Coronary artery (tissue), 2 donors: ENCODE measurements around the gene KRTCAP2.

Experiments
- DNase-seq: peaks from one replicate; pipeline ENCODE4 v3.0.0-alpha.2; 2017; ENCODE audit warnings: low spot score
- H3K27ac ChIP-seq, 2 donors: fragments of 200-600 bp; sonication (generic); one replicate each; pipeline ENCODE4 v1.5.1; 2016 to 2019
- H3K4me3 ChIP-seq: fragments of 200-600 bp; sonication (generic); 2 replicates; pipeline ENCODE4 v1.5.1; 2016; ENCODE audit warnings: mild to moderate bottlenecking, moderate library complexity
- CTCF ChIP-seq: fragments of 200-600 bp; sonication (generic); IDR thresholded peaks from one replicate; pipeline ENCODE4 v1.5.1; 2019; ENCODE audit warnings: antibody characterized with exemption

KRTCAP2 gene

DNA sequence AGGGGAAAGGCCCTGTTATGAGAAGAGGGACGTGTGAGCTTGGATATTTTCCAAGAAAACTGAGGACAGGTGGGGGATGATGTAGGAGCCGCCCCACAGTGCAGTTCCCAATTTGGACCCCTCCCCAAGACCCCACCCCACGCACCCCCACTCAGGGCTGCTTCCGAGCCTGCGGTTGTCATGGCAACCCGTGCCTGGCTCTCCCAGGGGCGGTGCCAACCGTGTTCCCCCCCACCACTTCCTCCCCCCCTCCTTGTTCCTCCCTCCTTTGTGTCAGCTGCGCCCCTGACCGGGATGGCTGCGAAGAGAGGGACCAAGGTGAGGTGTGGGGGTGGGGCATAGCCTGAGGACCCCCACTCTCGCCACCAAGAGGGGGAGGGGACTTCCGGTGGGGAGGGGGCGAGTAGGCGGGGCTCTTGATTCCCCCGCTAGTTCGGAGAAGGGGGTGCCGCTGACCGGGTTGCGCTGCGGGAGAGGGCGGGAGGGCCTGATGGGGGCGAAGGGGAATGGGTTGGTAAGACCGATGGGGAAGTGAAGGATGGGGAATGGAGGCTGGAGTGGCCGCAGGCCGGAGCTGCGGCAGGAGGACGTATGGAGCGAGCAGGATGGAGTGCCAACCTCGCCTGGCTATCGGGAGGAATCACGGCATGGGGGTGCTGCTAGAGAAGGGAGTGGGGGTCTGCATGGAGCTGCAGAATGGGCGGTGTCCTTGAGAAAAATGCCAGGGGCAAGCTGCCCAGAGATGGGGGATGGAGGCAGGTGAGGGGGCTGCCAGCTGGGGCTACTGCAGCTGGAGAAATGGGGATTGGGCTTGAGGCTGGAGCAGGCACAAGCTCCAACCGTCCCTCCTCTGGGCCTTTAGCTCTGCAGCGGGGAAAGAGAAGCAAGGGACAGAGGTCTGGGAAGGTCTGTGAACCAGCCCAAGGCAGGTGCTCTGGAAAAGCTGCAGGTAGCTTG lies 1.5 kb upstream of the KRTCAP2 start:
- Histone ChIP-seq H3K4me3 (peak overlapping the region; percentile 86), H3K27ac (peak overlapping the region; percentile 15 to 95)
- peak; percentile 74 for DNase-seq
- no peak for TF ChIP-seq CTCF

- TF ChIP-seq CTCF: peak; percentile 5
- DNase-seq: peak; percentile 75
- H3K27ac ChIP-seq: peak within 1 kb of the TSS; percentile 95 to 96
Measured at GRCh38 chr1:155173478-155174323, 597 bp upstream of the KRTCAP2 start, which contains the start of gene TRIM46. Gene TRIM46, plus strand, starts transcription at chr1:155173849. Its CDS starts 118 bp downstream, at chr1:155173967.

DNA sequence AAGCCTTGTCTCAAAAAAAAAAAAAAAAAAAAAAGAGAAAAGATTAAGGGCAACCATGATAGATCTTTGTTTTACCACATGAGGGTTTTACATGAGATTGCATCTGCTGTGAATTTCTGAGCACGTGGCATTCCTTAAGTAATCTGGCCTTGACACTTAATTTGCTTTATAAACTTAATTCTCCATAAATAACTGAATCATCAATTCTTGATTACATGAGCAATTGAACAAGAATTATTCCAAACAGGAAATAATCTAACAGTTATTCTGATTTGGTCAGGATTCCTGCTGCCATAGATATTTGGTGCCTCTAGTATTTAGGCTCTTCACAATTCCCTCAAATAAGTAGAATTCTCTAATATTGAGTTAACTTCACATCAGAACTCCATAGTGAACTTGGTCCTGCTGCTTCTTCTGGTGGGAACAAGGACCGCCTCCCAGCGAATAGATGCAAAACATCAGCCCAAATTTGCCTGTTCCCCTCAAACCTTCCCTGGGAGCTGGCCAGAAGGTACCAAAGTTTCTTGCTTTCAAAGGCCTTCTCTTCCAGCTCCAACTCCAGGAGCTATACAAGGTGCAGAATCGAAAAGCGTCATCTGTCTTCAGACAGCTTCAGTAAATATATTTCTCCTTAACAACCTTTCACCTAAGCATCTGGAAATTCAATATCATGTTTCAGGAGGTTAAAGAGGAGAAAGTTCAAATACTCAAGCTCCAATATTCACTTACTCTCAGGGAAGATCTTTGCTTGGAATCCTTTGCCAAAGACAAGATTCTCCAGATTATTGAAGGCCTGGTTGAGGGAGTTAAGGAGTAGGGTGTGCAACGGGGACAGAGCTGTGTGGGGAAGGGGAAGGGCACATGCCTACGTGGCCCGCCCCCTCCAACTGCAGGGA lies 1.0 kb downstream of the KRTCAP2 start:
- DNase-seq: peak; percentile 41
- H3K4me3 ChIP-seq: peak overlapping the region; percentile 86
- peak overlapping the region; percentile 95 to 96 for H3K27ac ChIP-seq
- no peak for TF ChIP-seq CTCF

More at GRCh38 chr1:155173478-155174323, 597 bp upstream of the KRTCAP2 start, which contains the start of gene TRIM46:
- peak within 1 kb of the TSS; percentile 86 for H3K4me3 ChIP-seq

GRCh38 chr1:155170806-155171205 lies 2.3 kb downstream of the KRTCAP2 start:
- DNase-seq: peak; percentile 62
- Histone ChIP-seq H3K27ac (no peak overlapping the region), H3K4me3 (no peak overlapping the region)
- no peak for TF ChIP-seq CTCF

DNA sequence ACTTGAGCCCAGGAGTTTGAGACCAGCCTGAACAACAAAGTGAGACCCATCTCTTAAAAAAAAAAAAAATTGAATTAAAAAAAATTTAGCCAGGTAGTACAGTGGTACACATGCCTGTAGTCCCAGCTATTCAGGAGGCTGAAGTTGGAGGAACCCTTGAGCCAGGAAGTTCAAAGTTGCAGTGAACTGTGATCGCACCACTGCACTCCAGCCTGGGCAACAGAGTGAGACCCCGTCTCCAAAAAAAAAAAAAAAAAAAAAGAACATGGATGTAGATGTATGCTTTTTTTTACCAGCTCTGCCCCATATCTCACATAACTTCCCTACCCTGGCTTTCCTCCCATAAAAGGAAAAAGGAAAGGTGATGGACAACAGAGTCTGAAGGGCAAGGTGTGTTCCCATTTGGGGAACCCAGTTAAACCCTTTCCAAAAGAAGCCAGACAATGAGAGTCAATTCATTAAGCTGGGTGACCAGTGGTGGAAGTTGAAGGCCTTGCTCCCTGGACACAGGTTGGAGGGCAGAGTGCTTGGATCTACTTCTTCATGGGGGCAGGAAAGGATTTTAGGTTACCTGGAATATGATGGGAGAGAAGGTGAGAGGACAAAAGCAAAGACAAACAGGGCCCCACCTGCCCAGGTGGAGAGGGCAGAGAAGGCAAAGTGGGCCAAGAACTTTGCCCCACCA lies 2.9 kb downstream of the KRTCAP2 start:
- no peak for TF ChIP-seq CTCF
- H3K4me3 ChIP-seq: no peak overlapping the region
- peak; percentile 43 for DNase-seq
- H3K27ac ChIP-seq: no peak overlapping the region

DNA sequence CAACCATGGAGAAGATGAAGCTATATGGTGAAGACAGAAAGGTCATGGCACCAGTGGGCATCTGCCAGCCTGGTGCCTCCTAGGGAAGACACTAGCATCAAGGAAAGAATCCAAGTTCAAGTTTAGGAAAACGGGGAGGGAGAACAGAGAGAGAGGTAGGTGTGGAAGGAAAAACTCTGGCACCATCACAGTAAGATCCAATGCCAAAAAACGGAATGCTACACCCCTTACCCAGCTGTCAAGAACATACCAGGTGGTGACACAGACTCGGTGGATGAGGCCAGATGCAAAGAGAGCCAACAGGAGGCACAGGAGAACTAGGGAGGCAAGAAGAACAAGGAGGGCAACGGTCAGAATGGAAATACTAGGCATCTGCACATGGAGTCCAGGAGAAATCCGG lies 3.6 kb downstream of the KRTCAP2 start:
- TF ChIP-seq CTCF: no peak
- DNase-seq: peak; percentile 58
- H3K27ac ChIP-seq: no peak overlapping the region

More for the DNA sequence above, 3.6 kb downstream of the KRTCAP2 start:
- no peak overlapping the region for H3K4me3 ChIP-seq
